GM12878 (cell line): ENCODE measurements around the gene RNASEH2A. TPM values are rescaled to one million over a fixed set of nuclear protein-coding genes. Genes with fewer than 3 reads are reported as not detected.

Experiments used
- ATAC-seq: fragments of 200-7000 bp; cut with Tn5 transposase; 3 replicates; pipeline ENCODE4 v1.9.1; 2020; ENCODE audit warnings: mild to moderate bottlenecking, moderate library complexity
- BruUV-seq: library from RNA; stranded (reverse); fragments of 400-500 nt; replicated peaks from 2 replicates; lab custom pipeline; 2021; lab: Mats Ljungman, UMichigan
- CTCF ChIA-PET: fragments of 300-600 bp; sonication (Branson Sonifier 250); formaldehyde crosslinking; extraction: SDS; loops from one replicate; lab custom pipeline; 2021; ENCODE audit warnings: inconsistent platforms; lab: Yijun Ruan, JAX
- POLR2A ChIA-PET: fragments of 350-600 bp; formaldehyde crosslinking; extraction: SDS; loops from one replicate; lab custom pipeline; 2021; ENCODE audit warnings: inconsistent platforms; lab: Charles Lee
- RAD21 ChIA-PET: fragments of 300-600 bp; sonication (Branson Sonifier 250); formaldehyde crosslinking; loops from one replicate; lab custom pipeline; 2023; ENCODE audit warnings: antibody characterized with exemption; ENCODE audit not compliant: unreplicated experiment; lab: Charles Lee
- SMC1A ChIA-PET: fragments of 300-600 bp; sonication (Branson Sonifier 250); formaldehyde crosslinking; loops from one replicate; lab custom pipeline; 2023; ENCODE audit not compliant: unreplicated experiment, uncharacterized antibody; lab: Charles Lee
- DNase-seq: peaks from one replicate; pipeline ENCODE4 v3.0.0-alpha.2; 2011; ENCODE audit warnings: low read depth, low spot score
- FAIRE-seq: peaks from 3 replicates; lab custom pipeline; 2011; peaks lifted over from hg19 to GRCh38; lab: Jason Lieb, UNC
- H2AFZ ChIP-seq: 2 replicates; pipeline ENCODE4 v1.6.0; 2011; ENCODE audit warnings: low read depth, low read length, control low read depth; ENCODE audit not compliant: control insufficient read depth
- H3K27ac ChIP-seq: 2 replicates; pipeline ENCODE4 v1.5.1; 2011; ENCODE audit warnings: control low read depth; ENCODE audit not compliant: control insufficient read depth, insufficient read depth
- H3K27me3 ChIP-seq, 2 experiments: replicated peaks in 1 of 2; 2 replicates each; pipeline versions ENCODE4 v1.6.0 to v1.6.1; 2011; ENCODE audit warnings: low read length in 1 of 2; ENCODE audit not compliant: control insufficient read depth in 2 of 2, insufficient read depth in 2 of 2
- H3K36me3 ChIP-seq, 2 experiments: 2 replicates each; pipeline ENCODE4 v1.5.1; 2011; ENCODE audit warnings: low read length in 1 of 2; ENCODE audit not compliant: control insufficient read depth in 2 of 2, insufficient read depth in 2 of 2
- H3K4me1 ChIP-seq: 2 replicates; pipeline ENCODE4 v1.6.1; 2011; ENCODE audit warnings: mild to moderate bottlenecking, low read length, moderate library complexity, mixed read lengths; ENCODE audit not compliant: control insufficient read depth, insufficient read depth
- H3K4me2 ChIP-seq: 2 replicates; pipeline ENCODE4 v1.6.0; 2011; ENCODE audit warnings: control low read depth; ENCODE audit not compliant: control insufficient read depth, insufficient read depth
- H3K4me3 ChIP-seq: fragments of 200-600 bp; sonication (generic); 2 replicates; pipeline ENCODE4 v1.5.1; 2016
- H3K79me2 ChIP-seq: 2 replicates; pipeline ENCODE4 v1.6.0; 2011; ENCODE audit warnings: low read length; ENCODE audit not compliant: control insufficient read depth, insufficient read depth
- H3K9ac ChIP-seq: 2 replicates; pipeline ENCODE4 v1.8.0; 2011; ENCODE audit warnings: low read length, control low read depth, mixed read lengths; ENCODE audit not compliant: control insufficient read depth, insufficient read depth
- H3K9me3 ChIP-seq: replicated peaks from 3 replicates; pipeline ENCODE4 v1.5.1; 2011; ENCODE audit warnings: mild to moderate bottlenecking, low read length; ENCODE audit not compliant: control insufficient read depth, insufficient read depth
- H4K20me1 ChIP-seq: 2 replicates; pipeline ENCODE4 v1.6.0; 2011; ENCODE audit not compliant: control insufficient read depth, insufficient read depth
- ATF7 ChIP-seq: fragments of 450-650 bp; IDR thresholded peaks from 2 replicates; pipeline ENCODE4 v1.6.1; 2016; ENCODE audit warnings: low read depth, mild to moderate bottlenecking
- HDGF ChIP-seq: fragments of 450-650 bp; IDR thresholded peaks from 2 replicates; pipeline ENCODE4 v1.6.1; 2016; ENCODE audit warnings: antibody characterized with exemption
- NFYB ChIP-seq: IDR thresholded peaks from 2 replicates; pipeline ENCODE4 v1.6.1; 2011; ENCODE audit warnings: low read depth, mild to moderate bottlenecking, low read length, improper control_type of control experiment, moderate library complexity; ENCODE audit not compliant: insufficient read depth
- RAD21 ChIP-seq: IDR thresholded peaks from 2 replicates; pipeline ENCODE4 v1.6.1; 2011; ENCODE audit warnings: mild to moderate bottlenecking, low read depth, low read length, moderate library complexity; ENCODE audit not compliant: insufficient read depth
- SMC3 ChIP-seq: IDR thresholded peaks from 2 replicates; pipeline ENCODE4 v1.6.1; 2011; ENCODE audit warnings: low read length, improper control_type of control experiment, borderline replicate concordance
- STAT3 ChIP-seq: IDR thresholded peaks from 2 replicates; pipeline ENCODE4 v1.6.1; 2011; ENCODE audit warnings: low read depth, low read length, improper control_type of control experiment
- ZBED1 ChIP-seq: IDR thresholded peaks from 2 replicates; pipeline ENCODE4 v1.6.1; 2016; ENCODE audit warnings: borderline replicate concordance
- WGBS: methylation state at CpG from one replicate; pipeline ENCODE4 v1.1.6; 2016; ENCODE audit warnings: low lambda C conversion rate; ENCODE audit not compliant: insufficient replicate concordance, insufficient coverage; ENCODE audit errors: missing lambda C conversion rate; 5-methylcytosine and 5-hydroxymethylcytosine counted together
- in situ Hi-C: fragments of 300-500 bp; cut with MboI; formaldehyde crosslinking; loops from 9 replicates; pipeline ENCODE4 v1.14.3; 2018; ENCODE audit warnings: mixed read lengths
- intact Hi-C: fragments of 100-400 bp; cut with micrococcal nuclease; formaldehyde crosslinking; loops from one replicate; pipeline ENCODE4 v1.14.2; 2022; ENCODE audit not compliant: unreplicated experiment
- polyA plus RNA-seq, 11 experiments: library from polyadenylated mRNA; depleted of rRNA in 4 of 11; unstranded in 6 of 11; stranded (reverse) in 5 of 11; fragments of >200 nt; fragmentation: Nextera tagmentation in 4 of 11; fragmentation: Illumina TruSeq in 1 of 11; extraction: Ambion mirVana in 4 of 11; extraction: Trizol in 1 of 11; gene quantifications; 1 replicate in 1 of 11; 2 replicates in 10 of 11; pipeline versions ENCODE4 v1.2.1 to v1.2.3, GENCODE V29; 2011 to 2016; ENCODE audit warnings: inconsistent platforms in 2 of 11, missing spikeins in 2 of 11, low read depth in 1 of 11
- total RNA-seq, 4 experiments: library from RNA; depleted of rRNA in 3 of 4; stranded (reverse); fragments of >200 nt in 3 of 4; fragmentation: Illumina TruSeq in 1 of 4; extraction: Trizol in 1 of 4; gene quantifications; 2 replicates each; pipeline versions ENCODE4 v1.2.1 to v1.2.3, GENCODE V29; 2013 to 2021
- TF ChIP-seq, protein P1 (sequence below): IDR thresholded peaks from 2 replicates; pipeline ENCODE4 v1.6.1; 2012; ENCODE audit warnings: mild to moderate bottlenecking, low read depth, low read length
- TF ChIP-seq, protein P2 (sequence below), 3 experiments: IDR thresholded peaks in 2 of 3; conservative IDR thresholded peaks in 1 of 3; 2 replicates each; pipeline ENCODE4 v1.5.1; 2011; ENCODE audit warnings: low read depth in 3 of 3, low read length in 3 of 3, mild to moderate bottlenecking in 3 of 3, control low read depth in 2 of 3, moderate library complexity in 2 of 3, inconsistent platforms in 1 of 3, mixed read lengths in 1 of 3; ENCODE audit not compliant: control insufficient read depth in 2 of 3, insufficient read depth in 1 of 3; ENCODE audit errors: extremely low read depth in 1 of 3

The RNASEH2A gene
- total and polyA plus RNA-seq, 10 of the 15 experiments (the other 5 are each of a cell fraction or from before 2014, with no cell fraction given): 17.4 to 103 (median 40.4) TPM

DNA sequence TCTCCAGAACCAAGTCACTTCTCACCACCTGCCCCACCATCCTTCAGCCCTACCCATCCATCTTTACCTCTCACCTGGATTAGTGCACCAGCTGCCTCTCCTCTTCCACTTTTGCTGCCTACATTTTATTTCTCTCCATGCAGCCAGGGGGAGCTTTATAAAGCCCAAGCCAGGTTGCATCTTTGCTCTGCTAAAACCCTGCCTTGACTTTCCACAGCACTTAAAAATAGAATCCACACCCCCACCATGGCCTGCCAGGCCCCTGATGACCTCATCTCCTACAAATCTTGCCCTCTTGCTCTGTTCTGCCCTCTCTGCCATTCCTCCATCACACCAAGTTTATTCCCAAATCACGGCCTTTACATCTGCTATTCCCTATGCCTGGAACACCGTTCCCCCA is 32.8 kb upstream of the RNASEH2A start:
- POLR2A ChIA-PET: interaction anchor here (0.6 to 2.1 kb wide), 5 partner anchors 11 to 410 kb away, joined by 3 to 16 read pairs (median 4); partner anchors contain the start of gene JUNB
- RAD21 ChIA-PET: interaction anchor here (0.7 to 1.7 kb wide), 5 partner anchors 19 to 110 kb away, joined by 3 to 15 read pairs (median 5); no protein-coding TSS in a partner anchor
- no peaks in the 10 kb centered on the region for H3K36me3 ChIP-seq
- H3K4me2 ChIP-seq: no peak overlapping the region
- DNase-seq: no peak
- WGBS: 87% methylated on average over 2 of the region's 2 CpGs
- in situ Hi-C loops (no loop called here), intact Hi-C loops (no loop called here)
- H3K27ac ChIP-seq: no peak overlapping the region
- no peak for ATAC-seq
- CTCF ChIA-PET: interaction anchor here (0.5 to 12.1 kb wide), 12 partner anchors 7 to 192 kb away, joined by 3 to 537 read pairs (median 6); partner anchors contain the start of genes JUNB and RNASEH2A
- no peaks in the 10 kb centered on the region for H3K27me3 ChIP-seq
- TF ChIP-seq, protein P1, sequence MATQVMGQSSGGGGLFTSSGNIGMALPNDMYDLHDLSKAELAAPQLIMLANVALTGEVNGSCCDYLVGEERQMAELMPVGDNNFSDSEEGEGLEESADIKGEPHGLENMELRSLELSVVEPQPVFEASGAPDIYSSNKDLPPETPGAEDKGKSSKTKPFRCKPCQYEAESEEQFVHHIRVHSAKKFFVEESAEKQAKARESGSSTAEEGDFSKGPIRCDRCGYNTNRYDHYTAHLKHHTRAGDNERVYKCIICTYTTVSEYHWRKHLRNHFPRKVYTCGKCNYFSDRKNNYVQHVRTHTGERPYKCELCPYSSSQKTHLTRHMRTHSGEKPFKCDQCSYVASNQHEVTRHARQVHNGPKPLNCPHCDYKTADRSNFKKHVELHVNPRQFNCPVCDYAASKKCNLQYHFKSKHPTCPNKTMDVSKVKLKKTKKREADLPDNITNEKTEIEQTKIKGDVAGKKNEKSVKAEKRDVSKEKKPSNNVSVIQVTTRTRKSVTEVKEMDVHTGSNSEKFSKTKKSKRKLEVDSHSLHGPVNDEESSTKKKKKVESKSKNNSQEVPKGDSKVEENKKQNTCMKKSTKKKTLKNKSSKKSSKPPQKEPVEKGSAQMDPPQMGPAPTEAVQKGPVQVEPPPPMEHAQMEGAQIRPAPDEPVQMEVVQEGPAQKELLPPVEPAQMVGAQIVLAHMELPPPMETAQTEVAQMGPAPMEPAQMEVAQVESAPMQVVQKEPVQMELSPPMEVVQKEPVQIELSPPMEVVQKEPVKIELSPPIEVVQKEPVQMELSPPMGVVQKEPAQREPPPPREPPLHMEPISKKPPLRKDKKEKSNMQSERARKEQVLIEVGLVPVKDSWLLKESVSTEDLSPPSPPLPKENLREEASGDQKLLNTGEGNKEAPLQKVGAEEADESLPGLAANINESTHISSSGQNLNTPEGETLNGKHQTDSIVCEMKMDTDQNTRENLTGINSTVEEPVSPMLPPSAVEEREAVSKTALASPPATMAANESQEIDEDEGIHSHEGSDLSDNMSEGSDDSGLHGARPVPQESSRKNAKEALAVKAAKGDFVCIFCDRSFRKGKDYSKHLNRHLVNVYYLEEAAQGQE: no peak
- peak; percentile 29; the same call in 1 of the 2 replicates for TF ChIP-seq RAD21
- TF ChIP-seq, protein P2, sequence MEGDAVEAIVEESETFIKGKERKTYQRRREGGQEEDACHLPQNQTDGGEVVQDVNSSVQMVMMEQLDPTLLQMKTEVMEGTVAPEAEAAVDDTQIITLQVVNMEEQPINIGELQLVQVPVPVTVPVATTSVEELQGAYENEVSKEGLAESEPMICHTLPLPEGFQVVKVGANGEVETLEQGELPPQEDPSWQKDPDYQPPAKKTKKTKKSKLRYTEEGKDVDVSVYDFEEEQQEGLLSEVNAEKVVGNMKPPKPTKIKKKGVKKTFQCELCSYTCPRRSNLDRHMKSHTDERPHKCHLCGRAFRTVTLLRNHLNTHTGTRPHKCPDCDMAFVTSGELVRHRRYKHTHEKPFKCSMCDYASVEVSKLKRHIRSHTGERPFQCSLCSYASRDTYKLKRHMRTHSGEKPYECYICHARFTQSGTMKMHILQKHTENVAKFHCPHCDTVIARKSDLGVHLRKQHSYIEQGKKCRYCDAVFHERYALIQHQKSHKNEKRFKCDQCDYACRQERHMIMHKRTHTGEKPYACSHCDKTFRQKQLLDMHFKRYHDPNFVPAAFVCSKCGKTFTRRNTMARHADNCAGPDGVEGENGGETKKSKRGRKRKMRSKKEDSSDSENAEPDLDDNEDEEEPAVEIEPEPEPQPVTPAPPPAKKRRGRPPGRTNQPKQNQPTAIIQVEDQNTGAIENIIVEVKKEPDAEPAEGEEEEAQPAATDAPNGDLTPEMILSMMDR (IDR thresholded peaks at IDR 0.05 in 2 of 3, conservative IDR thresholded peaks at IDR 0.05 in 1 of 3; ENCODE audit: control insufficient read depth in 2 of 3, extremely low read depth in 1 of 3, insufficient read depth in 1 of 3, low read depth in 3 of 3, low read length in 3 of 3): peak; percentile 18 to 40 (median 23); a peak in 3 of 6 replicates
- no peak for TF ChIP-seq STAT3
- peak; percentile 62 for TF ChIP-seq ATF7
- TF ChIP-seq SMC3: peak; percentile 16; the same call in 1 of the 2 replicates
- no peak for TF ChIP-seq NFYB
- no peak for TF ChIP-seq HDGF
- TF ChIP-seq ZBED1: no peak
- SMC1A ChIA-PET: interaction anchor here (0.6 to 3.7 kb wide), 3 partner anchors 20 to 26 kb away, joined by 3 to 25 read pairs (median 4); no protein-coding TSS in a partner anchor
- no peak overlapping the region for H2AFZ ChIP-seq
- H4K20me1 ChIP-seq: no peaks in the 10 kb centered on the region
- TSS peak; percentile 56 for BruUV-seq
- no peak overlapping the region for H3K9ac ChIP-seq
- FAIRE-seq: no peak
- H3K4me1 ChIP-seq: peaks cover 4% of the 10 kb centered on the region
- H3K4me3 ChIP-seq: no peak overlapping the region
- H3K9me3 ChIP-seq: no peaks in the 10 kb centered on the region
- peaks cover 2% of the 10 kb centered on the region for H3K79me2 ChIP-seq
